HG03558 (cell line): ENCODE results near the gene SLC5A7.

Experiments used
- ATAC-seq: cut with Tn5 transposase; IDR thresholded peaks from one replicate; pipeline ENCODE4 v1.9.1; 2021; ENCODE audit warnings: moderate number of reproducible peaks; ENCODE audit not compliant: unreplicated experiment; ENCODE audit errors: extremely low read depth

Gene SLC5A7

GRCh38 chr2:108061439-108062042, 75.2 kb downstream of the SLC5A7 start:
- no peak for ATAC-seq
